MM.1S (cell line): ENCODE measurements around the gene AGBL1.

Experiments used
- DNase-seq: peaks from one replicate; pipeline ENCODE4 v3.0.0-alpha.2; 2015
- H2AFZ ChIP-seq: fragments of 300-600 bp; sonication (generic); 2 replicates; pipeline ENCODE4 v1.6.0; 2016; ENCODE audit warnings: antibody characterized with exemption, low read length
- H3F3A ChIP-seq: fragments of 300-600 bp; sonication (generic); 2 replicates; pipeline ENCODE4 v1.6.1; 2016; ENCODE audit warnings: mild to moderate bottlenecking, antibody characterized with exemption, low read length, moderate library complexity, mixed read lengths; ENCODE audit not compliant: insufficient read depth
- H3K27ac ChIP-seq: fragments of 300-600 bp; sonication (generic); 2 replicates; pipeline ENCODE4 v1.5.1; 2016; ENCODE audit warnings: mild to moderate bottlenecking, low read length
- H3K27me3 ChIP-seq: fragments of 300-600 bp; sonication (generic); replicated peaks from 2 replicates; pipeline ENCODE4 v1.6.0; 2016; ENCODE audit warnings: low read length; ENCODE audit not compliant: insufficient read depth
- H3K36me3 ChIP-seq: fragments of 300-600 bp; sonication (generic); replicated peaks from 2 replicates; pipeline ENCODE4 v1.6.1; 2016; ENCODE audit warnings: mild to moderate bottlenecking, low read length, mixed read lengths; ENCODE audit not compliant: insufficient read depth
- H3K4me1 ChIP-seq: fragments of 300-600 bp; sonication (generic); 2 replicates; pipeline ENCODE4 v1.6.1; 2016; ENCODE audit warnings: low read length, mixed read lengths
- H3K4me2 ChIP-seq: fragments of 300-600 bp; sonication (generic); 2 replicates; pipeline ENCODE4 v1.6.0; 2016; ENCODE audit warnings: low read depth, low read length
- H3K4me3 ChIP-seq: fragments of 300-600 bp; sonication (generic); 2 replicates; pipeline ENCODE4 v1.5.1; 2016; ENCODE audit warnings: low read length, mixed read lengths
- H3K79me2 ChIP-seq: fragments of 300-600 bp; sonication (generic); 2 replicates; pipeline ENCODE4 v1.6.1; 2016; ENCODE audit warnings: mixed run types, low read length, mixed read lengths
- H3K9ac ChIP-seq: fragments of 300-600 bp; sonication (generic); 2 replicates; pipeline ENCODE4 v1.6.1; 2016; ENCODE audit warnings: low read length, mixed read lengths
- H3K9me2 ChIP-seq: fragments of 300-600 bp; sonication (generic); replicated peaks from 2 replicates; pipeline ENCODE4 v1.6.1; 2016; ENCODE audit warnings: mild to moderate bottlenecking, low read length, mixed read lengths; ENCODE audit not compliant: insufficient read depth
- H3K9me3 ChIP-seq: fragments of 300-600 bp; sonication (generic); replicated peaks from 2 replicates; pipeline ENCODE4 v1.6.1; 2016; ENCODE audit warnings: mild to moderate bottlenecking, low read length, mixed read lengths; ENCODE audit not compliant: insufficient read depth
- H4K20me1 ChIP-seq: fragments of 300-600 bp; sonication (generic); 2 replicates; pipeline ENCODE4 v1.6.1; 2016; ENCODE audit warnings: mild to moderate bottlenecking, low read length, moderate library complexity, mixed read lengths; ENCODE audit not compliant: insufficient read depth
- EZH2 ChIP-seq: fragments of 300-600 bp; sonication (generic); optimal IDR thresholded peaks from 2 replicates; pipeline ENCODE3; 2017; ENCODE audit warnings: low read depth, mild to moderate bottlenecking, antibody characterized with exemption, low read length, mixed read lengths
- EZH2phosphoT487 ChIP-seq: fragments of 300-600 bp; sonication (generic); IDR thresholded peaks from 2 replicates; pipeline ENCODE4 v1.6.1; 2018; ENCODE audit warnings: antibody characterized with exemption, low read length
- TF ChIP-seq, protein P1 (sequence below): fragments of 300-600 bp; sonication (generic); IDR thresholded peaks from 2 replicates; pipeline ENCODE4 v1.5.1; 2016; ENCODE audit warnings: antibody characterized with exemption, low read length, mixed read lengths

The AGBL1 gene

DNA sequence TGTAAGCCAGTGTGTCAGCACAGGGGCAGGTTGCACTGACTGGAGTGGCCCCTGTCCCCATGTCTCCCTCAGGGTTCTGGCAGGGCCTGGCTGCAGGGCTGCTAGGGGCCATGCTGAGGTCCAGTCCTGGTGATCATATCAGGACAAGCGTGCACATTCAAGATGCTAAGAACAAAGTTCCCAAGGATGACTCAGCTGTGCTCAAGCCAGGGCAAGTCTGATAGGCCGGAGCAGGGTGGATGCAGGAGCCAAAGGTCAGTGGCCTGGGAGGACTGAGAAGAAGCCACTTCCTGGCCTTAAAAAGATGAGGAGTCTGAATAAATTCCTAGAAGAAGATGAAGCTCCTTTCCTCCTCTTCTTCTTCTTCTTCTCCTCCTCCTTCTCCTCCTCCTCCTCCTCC lies 353.2 kb downstream of the AGBL1 start:
- Histone ChIP-seq H4K20me1 (no peaks in the 10 kb centered on the region), H3K27me3 (no peaks in the 10 kb centered on the region), H3K9me3 (no peaks in the 10 kb centered on the region), H3K9me2 (no peaks in the 10 kb centered on the region), H3K79me2 (no peaks in the 10 kb centered on the region), H3K4me3 (no peak overlapping the region), H3K4me1 (no peaks in the 10 kb centered on the region), H3K27ac (no peak overlapping the region), H3F3A (no peaks in the 10 kb centered on the region), H3K9ac (no peak overlapping the region), H2AFZ (no peak overlapping the region), H3K36me3 (no peaks in the 10 kb centered on the region), H3K4me2 (no peak overlapping the region)
- DNase-seq = no peak
- TF ChIP-seq EZH2 = no peak

DNA sequence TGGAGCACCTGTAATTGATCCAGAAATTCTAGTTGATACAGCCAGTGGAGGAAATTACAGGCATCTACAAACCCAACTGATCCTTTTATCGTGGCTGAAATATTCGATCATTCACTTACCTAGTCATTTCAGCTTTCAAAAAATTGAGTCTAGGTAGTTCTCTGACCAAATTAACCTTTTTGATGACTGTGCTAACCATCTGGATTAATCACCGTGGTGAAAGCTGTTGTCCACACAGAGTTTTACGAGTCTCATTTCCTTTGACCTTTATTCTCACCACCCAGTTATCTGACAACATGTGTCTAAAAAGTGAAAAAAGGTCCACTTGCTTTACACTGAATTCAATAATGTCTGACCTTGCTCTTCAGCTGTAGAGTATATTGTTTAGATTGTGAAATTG lies 354.3 kb downstream of the AGBL1 start:
- Histone ChIP-seq H3K27me3 (no peaks in the 10 kb centered on the region), H2AFZ (no peak overlapping the region), H3K36me3 (no peaks in the 10 kb centered on the region), H3K79me2 (no peaks in the 10 kb centered on the region), H3K4me2 (no peak overlapping the region), H3K4me1 (no peaks in the 10 kb centered on the region), H3K4me3 (no peak overlapping the region), H3K9ac (no peak overlapping the region), H3F3A (no peaks in the 10 kb centered on the region), H4K20me1 (no peaks in the 10 kb centered on the region), H3K9me2 (no peaks in the 10 kb centered on the region), H3K27ac (no peak overlapping the region), H3K9me3 (no peaks in the 10 kb centered on the region)
- TF ChIP-seq EZH2 (no peak), EZH2phosphoT487 (no peak)
- TF ChIP-seq, protein P1, sequence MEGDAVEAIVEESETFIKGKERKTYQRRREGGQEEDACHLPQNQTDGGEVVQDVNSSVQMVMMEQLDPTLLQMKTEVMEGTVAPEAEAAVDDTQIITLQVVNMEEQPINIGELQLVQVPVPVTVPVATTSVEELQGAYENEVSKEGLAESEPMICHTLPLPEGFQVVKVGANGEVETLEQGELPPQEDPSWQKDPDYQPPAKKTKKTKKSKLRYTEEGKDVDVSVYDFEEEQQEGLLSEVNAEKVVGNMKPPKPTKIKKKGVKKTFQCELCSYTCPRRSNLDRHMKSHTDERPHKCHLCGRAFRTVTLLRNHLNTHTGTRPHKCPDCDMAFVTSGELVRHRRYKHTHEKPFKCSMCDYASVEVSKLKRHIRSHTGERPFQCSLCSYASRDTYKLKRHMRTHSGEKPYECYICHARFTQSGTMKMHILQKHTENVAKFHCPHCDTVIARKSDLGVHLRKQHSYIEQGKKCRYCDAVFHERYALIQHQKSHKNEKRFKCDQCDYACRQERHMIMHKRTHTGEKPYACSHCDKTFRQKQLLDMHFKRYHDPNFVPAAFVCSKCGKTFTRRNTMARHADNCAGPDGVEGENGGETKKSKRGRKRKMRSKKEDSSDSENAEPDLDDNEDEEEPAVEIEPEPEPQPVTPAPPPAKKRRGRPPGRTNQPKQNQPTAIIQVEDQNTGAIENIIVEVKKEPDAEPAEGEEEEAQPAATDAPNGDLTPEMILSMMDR = no peak
- DNase-seq = no peak

DNA sequence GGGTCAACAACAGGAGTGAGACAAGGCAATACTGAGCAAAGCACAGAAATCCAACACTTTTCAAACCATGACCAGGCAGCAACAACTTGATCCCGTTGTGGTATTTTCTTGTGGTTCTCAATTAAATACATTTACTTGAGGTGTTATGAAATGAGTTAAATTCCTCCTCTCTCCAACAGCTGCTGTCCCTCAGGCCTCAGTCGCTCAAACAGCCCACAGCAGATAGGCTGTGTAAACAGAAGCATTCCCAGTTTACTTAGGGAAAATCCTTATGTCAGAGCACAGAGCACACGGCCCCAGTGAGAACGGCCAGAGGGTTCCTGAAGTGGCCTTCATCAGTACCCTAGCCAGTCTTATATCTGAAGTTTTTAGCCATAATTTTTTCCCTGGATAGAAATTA lies 359.9 kb downstream of the AGBL1 start:
- DNase-seq = no peak
- no peak for TF ChIP-seq EZH2
- TF ChIP-seq EZH2phosphoT487 = no peak
- no peaks in the 10 kb centered on the region for H3F3A ChIP-seq
- H3K9me3 ChIP-seq = no peaks in the 10 kb centered on the region
- H3K36me3 ChIP-seq = no peaks in the 10 kb centered on the region
- no peaks in the 10 kb centered on the region for H4K20me1 ChIP-seq
- H3K4me1 ChIP-seq = no peaks in the 10 kb centered on the region
- no peak overlapping the region for H3K27ac ChIP-seq
- no peaks in the 10 kb centered on the region for H3K27me3 ChIP-seq
- H2AFZ ChIP-seq = no peak overlapping the region
- no peak overlapping the region for H3K9ac ChIP-seq
- no peaks in the 10 kb centered on the region for H3K79me2 ChIP-seq
- no peak overlapping the region for H3K4me2 ChIP-seq
- H3K4me3 ChIP-seq = no peak overlapping the region
- H3K9me2 ChIP-seq = no peaks in the 10 kb centered on the region

DNA sequence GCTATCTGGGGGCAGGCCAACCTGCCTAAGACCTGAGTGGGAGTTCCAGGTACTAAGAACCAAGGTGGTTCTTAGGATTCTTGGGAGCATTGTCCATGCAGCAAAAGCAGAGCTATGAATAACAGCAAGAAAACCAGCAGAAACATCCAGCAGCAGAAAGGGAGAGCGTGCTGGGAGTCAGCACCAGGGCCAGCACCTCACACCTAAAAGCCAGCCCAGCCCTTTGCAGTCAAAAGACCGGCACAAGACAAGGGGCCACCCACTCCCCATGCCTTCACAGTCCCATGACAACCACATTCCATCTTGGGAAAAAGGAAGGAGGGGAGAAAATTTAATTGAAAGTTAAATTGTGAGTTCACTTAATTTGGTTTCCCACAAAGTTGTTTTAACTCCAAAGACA lies 364.9 kb downstream of the AGBL1 start:
- TF ChIP-seq EZH2phosphoT487 (no peak), EZH2 (no peak)
- TF ChIP-seq, protein P1 = no peak
- Histone ChIP-seq H3K4me1 (no peaks in the 10 kb centered on the region), H3K9me2 (no peaks in the 10 kb centered on the region), H3K4me3 (no peak overlapping the region), H3K79me2 (no peaks in the 10 kb centered on the region), H4K20me1 (no peaks in the 10 kb centered on the region), H2AFZ (no peak overlapping the region), H3K9ac (no peak overlapping the region), H3K9me3 (no peaks in the 10 kb centered on the region), H3F3A (no peaks in the 10 kb centered on the region), H3K27ac (no peak overlapping the region), H3K4me2 (no peak overlapping the region), H3K27me3 (no peaks in the 10 kb centered on the region), H3K36me3 (no peaks in the 10 kb centered on the region)
- DNase-seq = no peak
